Trophoblast cell (in vitro differentiated cells and primary cell): ENCODE results near the gene SULT1C2.

ENCODE experiments used
- DNase-seq, 2 donors: peaks; one replicate each; pipeline ENCODE4 v3.0.0-alpha.2; 2016
- H2AFZ ChIP-seq: 2 replicates; pipeline ENCODE4 v1.6.1; 2013; ENCODE audit warnings: low read length, moderate library complexity, mild to moderate bottlenecking; ENCODE audit not compliant: insufficient read depth, poor library complexity
- H2AK5ac ChIP-seq: 2 replicates; pipeline ENCODE4 v1.6.1; 2013; ENCODE audit warnings: mild to moderate bottlenecking, low read length
- H2BK120ac ChIP-seq: 2 replicates; pipeline ENCODE4 v1.6.1; 2013; ENCODE audit warnings: low read length, mild to moderate bottlenecking, moderate library complexity; ENCODE audit not compliant: insufficient read depth, poor library complexity
- H2BK12ac ChIP-seq: 2 replicates; pipeline ENCODE4 v1.6.1; 2013; ENCODE audit warnings: mild to moderate bottlenecking, low read length, moderate library complexity
- H2BK5ac ChIP-seq: 2 replicates; pipeline ENCODE4 v1.6.1; 2013; ENCODE audit warnings: low read length, low read depth, moderate library complexity, mild to moderate bottlenecking; ENCODE audit not compliant: poor library complexity
- H3K14ac ChIP-seq: 2 replicates; pipeline ENCODE4 v1.6.1; 2013; ENCODE audit warnings: mild to moderate bottlenecking, low read length
- H3K18ac ChIP-seq: 2 replicates; pipeline ENCODE4 v1.6.1; 2013; ENCODE audit warnings: mild to moderate bottlenecking, low read length
- H3K23ac ChIP-seq: 2 replicates; pipeline ENCODE4 v1.6.1; 2013; ENCODE audit warnings: low read length
- H3K27ac ChIP-seq: 2 replicates; pipeline ENCODE4 v1.5.1; 2013; ENCODE audit warnings: low read depth, mild to moderate bottlenecking, inconsistent platforms, low read length, moderate library complexity
- H3K27me3 ChIP-seq: 2 replicates; pipeline ENCODE4 v1.6.1; 2013; ENCODE audit warnings: inconsistent platforms, mild to moderate bottlenecking, low read length, moderate library complexity; ENCODE audit not compliant: insufficient read depth
- H3K36me3 ChIP-seq, 2 experiments: 1 replicate in 1 of 2; 2 replicates in 1 of 2; pipeline ENCODE4 v1.6.1; 2013; ENCODE audit warnings: low read length in 2 of 2, mild to moderate bottlenecking in 2 of 2, moderate library complexity in 1 of 2; ENCODE audit not compliant: insufficient read depth in 2 of 2, control insufficient read depth in 1 of 2
- H3K4ac ChIP-seq: 2 replicates; pipeline ENCODE4 v1.6.1; 2013; ENCODE audit warnings: low read depth, mild to moderate bottlenecking, low read length, moderate library complexity
- H3K4me1 ChIP-seq, 2 experiments: 1 replicate in 1 of 2; 2 replicates in 1 of 2; pipeline ENCODE4 v1.6.1; 2013; ENCODE audit warnings: low read length in 2 of 2, mild to moderate bottlenecking in 2 of 2, moderate library complexity in 1 of 2; ENCODE audit not compliant: insufficient read depth in 2 of 2, control insufficient read depth in 1 of 2
- H3K4me2 ChIP-seq: 2 replicates; pipeline ENCODE4 v1.6.1; 2013; ENCODE audit warnings: inconsistent platforms, mild to moderate bottlenecking, low read length, moderate library complexity
- H3K4me3 ChIP-seq: 2 replicates; pipeline ENCODE4 v1.5.1; 2013; ENCODE audit warnings: mild to moderate bottlenecking, low read depth, low read length, inconsistent platforms
- H3K79me1 ChIP-seq: one replicate; pipeline ENCODE4 v1.6.1; 2013; ENCODE audit warnings: low read length
- H3K79me2 ChIP-seq: 2 replicates; pipeline ENCODE4 v1.6.1; 2013; ENCODE audit warnings: low read length, mild to moderate bottlenecking; ENCODE audit not compliant: control insufficient read depth, insufficient read depth, poor library complexity
- H3K9ac ChIP-seq: 2 replicates; pipeline ENCODE4 v1.6.1; 2013; ENCODE audit warnings: mild to moderate bottlenecking, low read length
- H3K9me3 ChIP-seq: 2 replicates; pipeline ENCODE4 v1.6.1; 2013; ENCODE audit warnings: low read depth, mild to moderate bottlenecking, control low read depth, inconsistent platforms, low read length; ENCODE audit not compliant: insufficient read depth
- H4K12ac ChIP-seq: 2 replicates; pipeline ENCODE4 v1.6.1; 2013; ENCODE audit warnings: low read depth, mild to moderate bottlenecking, low read length, moderate library complexity
- H4K8ac ChIP-seq: 2 replicates; pipeline ENCODE4 v1.6.1; 2013; ENCODE audit warnings: low read depth, mild to moderate bottlenecking, low read length, moderate library complexity
- H4K91ac ChIP-seq: one replicate; pipeline ENCODE4 v1.6.1; 2013; ENCODE audit warnings: low read depth, mild to moderate bottlenecking, low read length, moderate library complexity
- WGBS: extraction: QIAGEN DNeasy Blood & Tissue Kit; methylation state at CpG from one replicate; pipeline ENCODE4 v1.1.7; 2013; ENCODE audit warnings: missing lambda C conversion rate; ENCODE audit not compliant: insufficient read length, insufficient coverage; ENCODE audit errors: extremely low coverage; 5-methylcytosine and 5-hydroxymethylcytosine counted together

The SULT1C2 gene

GRCh38 chr2:108244667-108245414, 43.9 kb upstream of the SULT1C2 start:
- no peak overlapping the region for H3K18ac ChIP-seq
- H3K79me2 ChIP-seq, result no peaks in the 10 kb centered on the region
- no CpG with 5 or more reads among the region's 2 CpGs for WGBS
- no peak for DNase-seq
- no peak overlapping the region for H4K8ac ChIP-seq
- no peak overlapping the region for H3K4ac ChIP-seq
- H3K27ac ChIP-seq, result no peak overlapping the region
- no peaks in the 10 kb centered on the region for H3K4me1 ChIP-seq
- peaks cover 2% of the 10 kb centered on the region for H3K9me3 ChIP-seq
- H3K14ac ChIP-seq, result no peak overlapping the region
- H3K4me3 ChIP-seq, result no peak overlapping the region
- no peak overlapping the region for H3K23ac ChIP-seq
- no peak overlapping the region for H2BK120ac ChIP-seq
- no peak overlapping the region for H4K12ac ChIP-seq
- no peak overlapping the region for H2AFZ ChIP-seq
- no peak overlapping the region for H3K4me2 ChIP-seq
- H3K36me3 ChIP-seq, result no peaks in the 10 kb centered on the region
- no peak overlapping the region for H4K91ac ChIP-seq
- no peak overlapping the region for H2AK5ac ChIP-seq
- H3K9ac ChIP-seq, result no peak overlapping the region
- H2BK12ac ChIP-seq, result no peak overlapping the region
- H3K27me3 ChIP-seq, result no peaks in the 10 kb centered on the region
- H2BK5ac ChIP-seq, result no peak overlapping the region
- H3K79me1 ChIP-seq, result no peaks in the 10 kb centered on the region

DNA sequence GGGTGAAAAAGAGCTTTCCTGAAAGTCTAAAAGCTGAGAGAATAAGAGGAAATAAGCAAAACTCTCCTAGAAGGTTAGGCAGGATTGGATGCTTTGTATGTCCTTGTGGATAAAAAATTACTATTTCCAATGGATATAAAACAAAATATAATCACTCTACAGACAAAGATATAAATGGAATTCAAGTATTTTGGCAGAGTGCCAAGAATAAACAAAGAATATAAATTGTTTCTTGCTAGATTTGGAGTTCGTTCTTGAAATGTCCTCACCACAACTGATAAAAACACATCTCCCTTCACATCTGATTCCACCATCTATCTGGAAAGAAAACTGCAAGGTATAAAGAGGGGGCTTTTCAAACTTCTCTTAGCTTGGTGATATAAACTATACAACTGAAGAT, 35.6 kb upstream of the SULT1C2 start:
- Histone ChIP-seq H3K4ac (no peak overlapping the region), H3K9me3 (no peaks in the 10 kb centered on the region), H2AFZ (no peak overlapping the region), H3K27ac (no peak overlapping the region), H3K4me3 (no peak overlapping the region), H4K12ac (no peak overlapping the region), H2AK5ac (no peak overlapping the region), H3K79me2 (no peaks in the 10 kb centered on the region), H3K4me1 (no peaks in the 10 kb centered on the region), H2BK120ac (no peak overlapping the region), H3K27me3 (no peaks in the 10 kb centered on the region), H4K91ac (no peak overlapping the region), H4K8ac (no peak overlapping the region), H3K4me2 (no peak overlapping the region), H2BK5ac (no peak overlapping the region), H3K18ac (no peak overlapping the region), H3K36me3 (no peaks in the 10 kb centered on the region), H3K14ac (no peak overlapping the region), H3K9ac (no peak overlapping the region), H3K23ac (no peak overlapping the region), H2BK12ac (no peak overlapping the region), H3K79me1 (no peaks in the 10 kb centered on the region)
- WGBS, result no CpG with 5 or more reads among the region's 1 CpG
- no peak for DNase-seq

DNA sequence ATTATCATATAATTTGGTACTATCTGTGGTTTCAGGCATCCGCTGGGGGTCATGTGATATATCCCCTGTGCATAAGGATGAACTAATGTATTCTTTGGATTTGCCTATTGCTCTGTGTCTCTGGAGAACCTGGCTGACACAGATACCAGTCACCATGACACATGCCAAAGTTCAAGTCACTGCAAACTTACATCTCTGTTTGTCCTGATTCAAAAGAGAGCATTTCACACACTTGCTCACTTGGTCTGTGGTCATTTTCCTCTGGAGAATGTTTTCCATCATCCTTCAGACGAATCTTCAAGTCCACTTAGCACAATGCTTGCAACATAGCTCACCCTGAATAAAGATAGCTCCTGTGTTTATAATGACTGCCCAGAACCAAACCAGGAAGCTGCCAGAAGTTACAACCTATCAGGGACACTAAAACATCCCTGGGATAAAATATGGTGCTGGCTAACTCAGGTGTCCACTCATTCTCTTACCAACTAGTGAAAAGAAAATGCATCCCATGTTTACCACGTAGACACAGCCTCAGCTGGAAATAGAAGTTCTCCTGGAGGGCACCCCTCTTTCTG, 30.9 kb upstream of the SULT1C2 start:
- no peaks in the 10 kb centered on the region for H3K4me1 ChIP-seq
- no peak overlapping the region for H3K4me2 ChIP-seq
- DNase-seq, result no peak
- H3K27me3 ChIP-seq, result no peaks in the 10 kb centered on the region
- no peak overlapping the region for H3K4me3 ChIP-seq
- no peak overlapping the region for H3K27ac ChIP-seq
- no peak overlapping the region for H3K18ac ChIP-seq
- no peaks in the 10 kb centered on the region for H3K36me3 ChIP-seq
- H4K8ac ChIP-seq, result no peak overlapping the region
- no CpG with 5 or more reads among the region's 3 CpGs for WGBS
- no peak overlapping the region for H2BK5ac ChIP-seq
- H3K79me1 ChIP-seq, result no peaks in the 10 kb centered on the region
- no peak overlapping the region for H2AK5ac ChIP-seq
- no peak overlapping the region for H2BK12ac ChIP-seq
- no peak overlapping the region for H3K23ac ChIP-seq
- H3K9ac ChIP-seq, result no peak overlapping the region
- no peaks in the 10 kb centered on the region for H3K9me3 ChIP-seq
- H3K4ac ChIP-seq, result no peak overlapping the region
- no peak overlapping the region for H4K12ac ChIP-seq
- no peak overlapping the region for H2BK120ac ChIP-seq
- no peaks in the 10 kb centered on the region for H3K79me2 ChIP-seq
- H2AFZ ChIP-seq, result no peak overlapping the region
- H4K91ac ChIP-seq, result no peak overlapping the region
- H3K14ac ChIP-seq, result no peak overlapping the region

- no peak overlapping the region for H3K18ac ChIP-seq
Measured at GRCh38 chr2:108260773-108261172, 27.9 kb upstream of the SULT1C2 start.

More at GRCh38 chr2:108260773-108261172, 27.9 kb upstream of the SULT1C2 start:
- no peak overlapping the region for H3K4me2 ChIP-seq
- H3K4ac ChIP-seq, result no peak overlapping the region
- no peak for DNase-seq
- no peak overlapping the region for H2BK12ac ChIP-seq
- H3K27me3 ChIP-seq, result no peaks in the 10 kb centered on the region
- H4K91ac ChIP-seq, result no peak overlapping the region
- H3K23ac ChIP-seq, result no peak overlapping the region
- H2AK5ac ChIP-seq, result no peak overlapping the region
- WGBS, result no CpG with 5 or more reads among the region's 1 CpG
- no peak overlapping the region for H3K14ac ChIP-seq
- no peaks in the 10 kb centered on the region for H3K79me1 ChIP-seq
- no peaks in the 10 kb centered on the region for H3K79me2 ChIP-seq
- H3K9ac ChIP-seq, result no peak overlapping the region
- H3K4me3 ChIP-seq, result no peak overlapping the region
- no peak overlapping the region for H4K12ac ChIP-seq
- H2BK5ac ChIP-seq, result no peak overlapping the region
- no peaks in the 10 kb centered on the region for H3K36me3 ChIP-seq
- no peak overlapping the region for H3K27ac ChIP-seq
- H3K9me3 ChIP-seq, result no peaks in the 10 kb centered on the region
- H2AFZ ChIP-seq, result no peak overlapping the region
- H2BK120ac ChIP-seq, result no peak overlapping the region
- H4K8ac ChIP-seq, result no peak overlapping the region
- no peaks in the 10 kb centered on the region for H3K4me1 ChIP-seq
